Glutamatergic neuron (in vitro differentiated cells): ENCODE results near the gene NCAPG2. TPM values are rescaled to one million over a fixed set of nuclear protein-coding genes. Genes with fewer than 3 reads are reported as not detected.

Source experiments
- DNase-seq: peaks from one replicate; pipeline ENCODE4 v3.0.0; 2022
- H3K27ac Mint-ChIP-seq: one replicate; pipeline ENCODE4 v1.8.0; 2020; ENCODE audit warnings: mild to moderate bottlenecking, mixed read lengths, inconsistent platforms; ENCODE audit not compliant: unreplicated experiment
- H3K27me3 Mint-ChIP-seq: one replicate; pipeline ENCODE4 v1.8.0; 2020; ENCODE audit warnings: mild to moderate bottlenecking, moderate library complexity, mixed read lengths, inconsistent platforms; ENCODE audit not compliant: unreplicated experiment
- H3K36me3 Mint-ChIP-seq: one replicate; pipeline ENCODE4 v1.8.0; 2020; ENCODE audit warnings: mild to moderate bottlenecking, mixed read lengths, inconsistent platforms; ENCODE audit not compliant: unreplicated experiment
- H3K4me1 Mint-ChIP-seq: one replicate; pipeline ENCODE4 v1.8.0; 2020; ENCODE audit warnings: mild to moderate bottlenecking, low read depth, mixed read lengths, inconsistent platforms; ENCODE audit not compliant: unreplicated experiment
- H3K4me3 Mint-ChIP-seq: one replicate; pipeline ENCODE4 v1.8.0; 2020; ENCODE audit warnings: mild to moderate bottlenecking, mixed read lengths, inconsistent platforms; ENCODE audit not compliant: unreplicated experiment
- H3K9me3 Mint-ChIP-seq: one replicate; pipeline ENCODE4 v1.8.0; 2020; ENCODE audit warnings: mild to moderate bottlenecking, moderate library complexity, mixed read lengths, inconsistent platforms; ENCODE audit not compliant: unreplicated experiment
- CTCF ChIP-seq: fragments of 200-600 bp; sonication (generic); IDR thresholded peaks from one replicate; pipeline ENCODE4 v1.5.0; 2021; ENCODE audit not compliant: partially characterized antibody, unreplicated experiment
- total RNA-seq: library from RNA; stranded (reverse); fragmentation: NEBNext Ultra II Directional; extraction: Animal tissue kit (Norgen Biotek cat#: 25700); gene quantifications from one replicate; pipeline ENCODE4 v1.2.1, GENCODE V29; 2021; ENCODE audit not compliant: unreplicated experiment

NCAPG2 gene
- total RNA-seq, 1 donor from 2014 or later, result 27.2 TPM

GRCh38 chr7:158744070-158744469, 39.5 kb upstream of the NCAPG2 start:
- no peak overlapping the region for H3K27ac Mint-ChIP-seq
- H3K36me3 Mint-ChIP-seq, result no peaks in the 10 kb centered on the region
- no peak for DNase-seq
- no peak for TF ChIP-seq CTCF
- H3K4me1 Mint-ChIP-seq, result peaks cover 3% of the 10 kb centered on the region
- no peaks in the 10 kb centered on the region for H3K27me3 Mint-ChIP-seq
- H3K9me3 Mint-ChIP-seq, result no peaks in the 10 kb centered on the region
- no peak overlapping the region for H3K4me3 Mint-ChIP-seq

- Mint-ChIP-seq H3K27me3 (no peaks in the 10 kb centered on the region), H3K9me3 (no peaks in the 10 kb centered on the region), H3K4me3 (no peak overlapping the region), H3K36me3 (no peaks in the 10 kb centered on the region), H3K27ac (no peak overlapping the region), H3K4me1 (peaks cover 3% of the 10 kb centered on the region)
- DNase-seq, result no peak
- no peak for TF ChIP-seq CTCF
These were observed 38.6 kb upstream of the NCAPG2 start for GRCh38 chr7:158743219-158743618.

GRCh38 chr7:158742065-158742821, 37.6 kb upstream of the NCAPG2 start:
- no peak for DNase-seq
- H3K4me1 Mint-ChIP-seq, result peaks cover 3% of the 10 kb centered on the region
- no peak overlapping the region for H3K27ac Mint-ChIP-seq
- no peak for TF ChIP-seq CTCF
- no peaks in the 10 kb centered on the region for H3K36me3 Mint-ChIP-seq
- no peaks in the 10 kb centered on the region for H3K9me3 Mint-ChIP-seq
- no peaks in the 10 kb centered on the region for H3K27me3 Mint-ChIP-seq
- no peak overlapping the region for H3K4me3 Mint-ChIP-seq

- H3K27me3 Mint-ChIP-seq, result no peaks in the 10 kb centered on the region
- H3K4me1 Mint-ChIP-seq, result peaks cover 3% of the 10 kb centered on the region
- TF ChIP-seq CTCF, result no peak
- no peak overlapping the region for H3K4me3 Mint-ChIP-seq
- no peak for DNase-seq
- no peaks in the 10 kb centered on the region for H3K36me3 Mint-ChIP-seq
- no peak overlapping the region for H3K27ac Mint-ChIP-seq
- no peaks in the 10 kb centered on the region for H3K9me3 Mint-ChIP-seq
These were observed 36.7 kb upstream of the NCAPG2 start for GRCh38 chr7:158741294-158741666.

GRCh38 chr7:158740657-158741293, 36.2 kb upstream of the NCAPG2 start:
- no peak overlapping the region for H3K4me3 Mint-ChIP-seq
- no peaks in the 10 kb centered on the region for H3K27me3 Mint-ChIP-seq
- H3K4me1 Mint-ChIP-seq, result peaks cover 3% of the 10 kb centered on the region
- H3K27ac Mint-ChIP-seq, result no peak overlapping the region
- no peaks in the 10 kb centered on the region for H3K36me3 Mint-ChIP-seq
- DNase-seq, result no peak
- H3K9me3 Mint-ChIP-seq, result no peaks in the 10 kb centered on the region
- TF ChIP-seq CTCF, result no peak
